Measurements from ENCODE around the gene CDC27. TPM values are rescaled to one million over a fixed set of nuclear protein-coding genes. Genes with fewer than 3 reads are reported as not detected.
A peak's percentile ranks its signal among the peaks of the same experiment; 100 is the strongest.
"Not testable (repeated sequence)": the region's sequence is repeated elsewhere in the genome, so short reads cannot be mapped to it uniquely, and the experiment has no call there.

The CDC27 gene
- total RNA-seq, 1 donor from 2014 or later = 125 TPM

DNA sequence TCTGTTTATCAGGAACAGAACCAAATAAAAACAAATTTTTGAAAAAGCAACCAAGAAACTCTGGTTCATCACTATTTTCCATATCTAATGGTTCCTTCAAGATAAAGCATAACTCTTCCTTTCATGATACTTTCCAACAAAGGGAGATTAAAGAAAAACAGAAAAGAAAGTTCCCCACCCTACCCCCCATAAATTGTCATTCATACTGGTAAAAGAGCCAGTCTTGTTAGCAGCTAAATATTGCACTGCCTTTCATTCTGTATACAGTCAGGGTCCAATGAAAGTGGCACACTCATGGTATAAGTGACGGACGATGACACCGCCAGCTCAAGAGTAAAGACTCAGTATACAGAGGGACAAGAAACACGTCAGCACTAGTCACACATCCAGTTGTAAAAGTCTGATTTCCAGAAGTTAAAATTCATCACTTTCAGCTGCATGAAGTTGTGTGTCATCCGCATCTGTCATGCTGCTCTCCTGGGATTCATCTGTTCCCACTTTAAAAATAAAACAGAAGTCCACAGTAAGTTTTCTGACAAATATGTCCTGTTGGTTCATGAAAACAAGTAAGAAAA is 68.5 kb downstream of the CDC27 start:
- Mint-ChIP-seq H3K27me3 (ENCODE audit: low read depth) (no peaks in the 10 kb centered on the region), H3K4me1 (peaks cover 15% of the 10 kb centered on the region), H3K4me3 (no peak overlapping the region), H3K27ac (ENCODE audit: unreplicated experiment) (no peak overlapping the region), H3K9me3 (no peaks in the 10 kb centered on the region), H3K36me3 (ENCODE audit: low read depth) (peaks cover 13% of the 10 kb centered on the region)
- no peak for DNase-seq (ENCODE audit: low read depth, low spot score)
- TF ChIP-seq CTCF (conservative IDR thresholded peaks at IDR 0.05) = no peak

DNA sequence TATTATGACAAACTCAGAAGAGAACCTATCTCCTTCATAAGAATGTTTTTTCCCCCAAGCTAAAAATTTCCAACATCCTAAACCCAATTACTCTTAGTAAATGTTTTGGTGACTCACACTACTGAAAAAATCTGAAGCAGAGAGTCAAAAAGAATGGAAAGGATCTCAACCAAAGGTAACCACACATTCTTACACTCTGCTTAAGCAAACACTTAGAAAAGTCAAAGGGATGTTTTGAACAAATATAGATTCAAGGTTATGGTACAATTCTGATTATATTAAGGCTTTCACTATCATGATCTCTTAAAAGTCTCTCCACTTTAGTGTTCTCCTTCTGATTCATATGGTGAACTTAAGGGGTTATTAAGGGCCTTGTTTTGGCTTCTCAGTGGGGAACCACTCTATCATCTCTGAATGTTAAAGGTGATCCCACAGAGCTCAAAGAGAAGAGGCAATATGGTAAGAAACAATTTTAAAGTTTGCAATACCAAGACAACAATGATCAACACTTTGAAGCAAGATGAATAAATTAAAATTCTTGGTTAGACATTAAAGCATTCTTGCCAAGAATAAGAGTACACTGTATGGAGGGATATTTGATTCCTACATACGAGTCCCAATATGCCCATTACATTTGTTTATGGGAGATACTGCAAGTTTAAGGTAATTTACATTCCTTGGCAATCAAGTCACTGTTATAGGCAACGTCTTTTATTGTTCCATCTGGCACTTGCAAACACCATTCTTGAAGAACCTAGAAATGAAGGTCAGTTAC is 69.2 kb downstream of the CDC27 start:
- no peak for DNase-seq (ENCODE audit: low read depth, low spot score)
- no peak for TF ChIP-seq CTCF (conservative IDR thresholded peaks at IDR 0.05)
- Mint-ChIP-seq H3K27ac (ENCODE audit: unreplicated experiment) (no peak overlapping the region), H3K4me3 (no peak overlapping the region), H3K27me3 (ENCODE audit: low read depth) (no peaks in the 10 kb centered on the region), H3K36me3 (ENCODE audit: low read depth) (peaks cover 13% of the 10 kb centered on the region), H3K9me3 (no peaks in the 10 kb centered on the region), H3K4me1 (peaks cover 15% of the 10 kb centered on the region)

GRCh38 chr17:47117386-47117785 is 71.7 kb downstream of the CDC27 start:
- no peak for TF ChIP-seq CTCF (conservative IDR thresholded peaks at IDR 0.05)
- H3K27ac Mint-ChIP-seq (ENCODE audit: unreplicated experiment) = peak overlapping the region; percentile 43
- H3K36me3 Mint-ChIP-seq (ENCODE audit: low read depth) = peaks cover 13% of the 10 kb centered on the region
- peaks cover 15% of the 10 kb centered on the region for H3K4me1 Mint-ChIP-seq
- DNase-seq (ENCODE audit: low read depth, low spot score) = no peak
- H3K4me3 Mint-ChIP-seq = no peak overlapping the region
- H3K9me3 Mint-ChIP-seq = no peaks in the 10 kb centered on the region
- H3K27me3 Mint-ChIP-seq (ENCODE audit: low read depth) = no peaks in the 10 kb centered on the region

GRCh38 chr17:47106130-47106529 is 83.0 kb downstream of the CDC27 start:
- H3K9me3 Mint-ChIP-seq = peaks cover 4% of the 10 kb centered on the region
- DNase-seq (ENCODE audit: low read depth, low spot score) = no peak
- peak overlapping the region; percentile 17 for H3K4me3 Mint-ChIP-seq
- no peak overlapping the region for H3K27ac Mint-ChIP-seq (ENCODE audit: unreplicated experiment)
- no peaks in the 10 kb centered on the region for H3K27me3 Mint-ChIP-seq (ENCODE audit: low read depth)
- no peak for TF ChIP-seq CTCF (conservative IDR thresholded peaks at IDR 0.05)
- H3K4me1 Mint-ChIP-seq = peaks cover 5% of the 10 kb centered on the region
- H3K36me3 Mint-ChIP-seq (ENCODE audit: low read depth) = no peaks in the 10 kb centered on the region

GRCh38 chr17:47105246-47105645 is 83.8 kb downstream of the CDC27 start:
- H3K27me3 Mint-ChIP-seq (ENCODE audit: low read depth); H3K4me3 Mint-ChIP-seq; H3K4me1 Mint-ChIP-seq; H3K36me3 Mint-ChIP-seq (ENCODE audit: low read depth); H3K9me3 Mint-ChIP-seq; DNase-seq (ENCODE audit: low read depth, low spot score); H3K27ac Mint-ChIP-seq (ENCODE audit: unreplicated experiment): not testable (repeated sequence)

DNA sequence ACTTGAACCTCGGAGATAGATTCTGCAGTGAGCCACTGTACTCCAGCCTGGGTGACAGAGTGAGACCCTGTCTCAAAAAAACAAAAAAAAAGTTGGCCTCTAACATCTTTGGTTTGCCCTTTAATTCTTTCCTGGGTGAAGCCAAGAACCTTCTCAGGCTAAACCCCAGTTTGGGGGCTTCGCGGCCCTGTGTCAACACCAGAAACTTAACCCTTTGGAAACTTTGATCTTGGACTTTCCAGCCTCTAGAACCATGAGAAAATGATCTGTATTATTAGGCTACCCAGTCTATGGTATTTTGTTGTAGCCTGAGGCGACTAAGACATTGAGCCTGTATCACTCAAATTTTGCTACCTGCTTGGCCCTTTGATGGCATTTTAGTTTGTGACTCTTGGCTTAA is 86.2 kb downstream of the CDC27 start:
- Mint-ChIP-seq H3K36me3 (ENCODE audit: low read depth) (no peaks in the 10 kb centered on the region), H3K27ac (ENCODE audit: unreplicated experiment) (no peak overlapping the region), H3K9me3 (peaks cover 4% of the 10 kb centered on the region), H3K4me1 (peaks cover 14% of the 10 kb centered on the region), H3K4me3 (no peak overlapping the region), H3K27me3 (ENCODE audit: low read depth) (no peaks in the 10 kb centered on the region)
- DNase-seq (ENCODE audit: low read depth, low spot score) = no peak
- no peak for TF ChIP-seq CTCF (conservative IDR thresholded peaks at IDR 0.05)

All from neural crest cell (in vitro differentiated cells).